GM18519 (cell line): ENCODE data around the gene LZTFL1.

Source experiments
- ATAC-seq: cut with Tn5 transposase; IDR thresholded peaks from one replicate; pipeline ENCODE4 v1.9.1; 2021; ENCODE audit warnings: mild to moderate bottlenecking, moderate library complexity; ENCODE audit not compliant: unreplicated experiment, low FRiP score

LZTFL1 gene

GRCh38 chr3:45817831-45818522 lies 23.9 kb downstream of the LZTFL1 start:
- ATAC-seq = no peak

GRCh38 chr3:45816544-45816943 lies 25.4 kb downstream of the LZTFL1 start:
- no peak for ATAC-seq

- no peak for ATAC-seq
These were observed 27.6 kb downstream of the LZTFL1 start for GRCh38 chr3:45814322-45814721.

GRCh38 chr3:45807681-45808540 lies 34.0 kb downstream of the LZTFL1 start:
- no peak for ATAC-seq

DNA sequence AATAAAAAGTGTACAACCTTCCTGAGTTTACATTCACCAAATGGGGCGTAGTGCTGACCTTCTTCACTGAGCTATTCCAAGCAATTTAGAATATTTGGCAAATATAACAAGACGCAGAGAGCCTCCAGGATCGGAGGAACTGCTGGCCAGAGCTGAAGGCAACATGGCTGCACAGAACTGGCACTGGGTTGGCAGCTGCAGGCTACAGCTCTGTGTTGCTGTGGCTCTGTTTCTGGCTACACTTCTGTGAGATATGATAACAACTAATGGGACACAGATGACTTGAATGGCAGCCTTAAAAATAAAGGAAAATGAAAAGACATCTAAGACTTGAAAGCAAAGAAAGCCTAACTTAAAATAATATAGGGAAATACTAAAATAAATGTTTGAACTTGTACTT lies 34.8 kb downstream of the LZTFL1 start:
- ATAC-seq = no peak

GRCh38 chr3:45806072-45806471 lies 35.8 kb downstream of the LZTFL1 start:
- no peak for ATAC-seq

- no peak for ATAC-seq
These were observed 38.5 kb downstream of the LZTFL1 start for GRCh38 chr3:45803252-45803935.

DNA sequence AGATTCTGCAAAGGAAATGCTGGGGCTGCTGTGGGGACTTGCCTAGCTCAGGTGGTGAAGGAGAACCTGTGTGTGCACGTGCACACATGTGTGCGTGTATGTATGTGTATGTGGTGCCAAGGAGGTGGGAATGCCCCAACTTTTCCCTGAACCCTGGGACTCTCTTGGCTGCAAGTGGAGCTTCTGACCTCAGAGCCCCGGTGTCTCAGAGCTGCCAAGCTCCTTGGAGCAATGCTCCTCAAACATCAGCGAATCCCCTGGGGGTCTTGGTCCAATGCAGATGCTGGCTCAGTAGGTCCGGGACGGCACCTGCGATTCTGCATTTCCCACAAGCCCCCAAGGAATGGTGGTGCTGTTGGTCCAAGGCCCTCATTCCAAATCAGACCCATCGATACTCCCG lies 39.8 kb downstream of the LZTFL1 start:
- ATAC-seq = no peak

DNA sequence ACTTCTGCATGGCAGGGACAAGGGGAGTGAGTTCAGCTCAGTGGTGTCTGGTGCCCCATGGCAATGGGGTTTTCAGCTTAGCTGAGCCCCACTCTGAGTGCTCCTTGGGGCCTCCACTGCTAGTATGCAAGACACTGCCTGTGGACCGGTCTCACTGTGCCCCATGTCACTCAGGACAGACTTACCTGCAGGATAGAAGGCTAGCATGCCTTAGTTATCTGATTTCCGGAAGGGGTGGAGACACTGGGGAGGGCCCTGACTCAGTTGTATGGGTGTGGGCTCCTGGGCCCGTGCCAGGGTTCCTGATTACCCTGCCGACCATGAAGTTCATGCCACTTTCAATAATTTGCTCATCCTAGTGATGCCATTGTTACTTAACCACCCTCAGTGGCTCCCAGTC lies 41.3 kb downstream of the LZTFL1 start:
- ATAC-seq = no peak

DNA sequence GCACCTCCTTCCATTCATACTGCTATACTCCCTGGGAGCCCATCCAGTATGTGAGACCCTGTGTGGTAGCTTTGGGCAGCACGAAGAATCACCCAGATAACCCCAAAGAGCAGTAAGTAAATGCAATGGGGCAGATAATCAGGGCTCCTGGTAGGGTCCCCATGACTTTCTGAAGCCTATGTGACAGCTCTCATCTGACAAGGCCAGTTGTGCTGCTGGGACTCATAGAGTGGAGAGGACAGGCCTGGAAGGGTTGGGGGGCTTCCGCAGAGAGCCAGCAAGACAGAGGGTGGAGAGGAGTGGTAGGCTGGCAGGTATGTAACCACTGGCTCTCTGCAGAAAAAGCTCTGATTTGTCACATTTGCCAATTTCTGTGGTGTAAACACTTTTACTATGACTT lies 42.3 kb downstream of the LZTFL1 start:
- ATAC-seq = no peak

GRCh38 chr3:45798034-45798433 lies 43.9 kb downstream of the LZTFL1 start:
- ATAC-seq = no peak

DNA sequence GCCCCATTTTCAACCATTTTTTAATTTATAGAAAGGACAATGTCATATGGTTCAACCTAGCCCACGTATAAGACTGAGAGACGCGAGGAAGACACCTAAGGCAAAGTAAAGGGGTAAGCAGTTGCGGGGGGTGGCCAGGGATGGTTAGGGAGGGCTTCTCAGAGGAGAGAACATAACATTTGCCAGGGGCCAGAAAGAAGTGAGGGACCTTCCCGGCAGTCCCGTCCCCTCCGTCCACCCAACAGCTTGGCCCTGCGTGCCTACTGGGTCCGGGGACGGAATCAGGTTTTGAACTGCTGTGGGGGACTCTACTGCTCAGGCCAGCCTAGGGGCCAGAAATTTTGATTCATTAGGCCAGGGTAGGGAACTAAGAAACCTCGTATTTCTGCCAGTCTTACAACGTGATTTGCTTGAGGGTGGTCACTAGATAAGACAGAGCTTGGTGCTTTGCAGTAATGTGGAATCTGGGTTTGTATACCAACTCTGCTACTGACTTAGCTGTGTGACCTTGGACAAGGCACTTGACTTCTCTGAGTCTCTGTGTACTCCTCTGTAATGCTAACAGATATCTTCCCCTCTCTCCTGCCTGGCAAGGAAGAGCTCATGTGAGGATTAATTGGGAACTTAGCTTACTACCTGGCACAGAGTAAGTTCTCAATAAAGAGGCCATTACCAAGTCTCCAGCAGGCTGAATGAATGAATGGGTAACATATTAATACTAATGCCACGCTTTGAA lies 44.8 kb downstream of the LZTFL1 start:
- ATAC-seq = no peak

- ATAC-seq = no peak
These were observed 45.8 kb downstream of the LZTFL1 start, which contains the start of gene SLC6A20 for GRCh38 chr3:45795882-45796765. SLC6A20 (minus strand) TSS chr3:45796536; CDS start chr3:45796419, 117 bp downstream.

GRCh38 chr3:45795509-45795881 lies 46.4 kb downstream of the LZTFL1 start:
- ATAC-seq = no peak

DNA sequence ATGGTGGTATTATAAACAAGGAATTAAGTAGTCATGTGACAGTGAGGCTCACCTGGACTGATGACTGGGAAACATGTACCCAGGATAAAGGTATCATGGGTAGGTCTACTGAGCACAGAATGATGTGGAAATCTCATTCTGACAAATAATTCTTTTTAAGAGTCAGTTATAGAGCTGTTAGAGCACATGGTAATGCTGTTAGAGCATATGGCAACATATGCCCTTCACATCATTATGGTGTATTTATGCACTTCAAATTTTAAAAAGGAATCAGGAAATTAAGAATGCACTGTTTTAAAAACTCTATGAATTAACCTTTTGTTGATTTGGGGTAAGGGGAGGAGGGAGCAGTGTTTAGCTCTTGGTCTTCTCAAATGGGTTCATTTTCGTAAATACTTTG lies 47.3 kb downstream of the LZTFL1 start:
- no peak for ATAC-seq

DNA sequence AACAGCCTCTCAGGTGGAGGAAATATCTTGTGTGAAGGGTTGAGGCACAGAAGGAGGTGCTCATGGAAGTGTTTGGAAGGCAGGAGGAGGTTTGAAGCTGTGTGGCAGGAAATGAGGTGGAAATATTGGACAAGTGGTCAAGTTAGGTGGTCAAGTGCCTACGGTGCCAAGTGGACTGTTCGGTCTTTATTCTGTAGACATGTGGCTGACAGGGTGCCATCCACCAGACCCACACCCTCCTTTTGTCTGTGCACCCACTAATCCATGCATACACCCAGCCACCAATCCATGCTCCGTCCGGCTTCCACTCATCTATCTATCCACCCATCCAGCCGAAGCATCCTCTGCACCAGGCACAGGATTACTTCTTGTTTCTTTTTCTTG lies 47.8 kb downstream of the LZTFL1 start:
- ATAC-seq = no peak

GRCh38 chr3:45793482-45794176 lies 48.3 kb downstream of the LZTFL1 start:
- ATAC-seq = no peak

DNA sequence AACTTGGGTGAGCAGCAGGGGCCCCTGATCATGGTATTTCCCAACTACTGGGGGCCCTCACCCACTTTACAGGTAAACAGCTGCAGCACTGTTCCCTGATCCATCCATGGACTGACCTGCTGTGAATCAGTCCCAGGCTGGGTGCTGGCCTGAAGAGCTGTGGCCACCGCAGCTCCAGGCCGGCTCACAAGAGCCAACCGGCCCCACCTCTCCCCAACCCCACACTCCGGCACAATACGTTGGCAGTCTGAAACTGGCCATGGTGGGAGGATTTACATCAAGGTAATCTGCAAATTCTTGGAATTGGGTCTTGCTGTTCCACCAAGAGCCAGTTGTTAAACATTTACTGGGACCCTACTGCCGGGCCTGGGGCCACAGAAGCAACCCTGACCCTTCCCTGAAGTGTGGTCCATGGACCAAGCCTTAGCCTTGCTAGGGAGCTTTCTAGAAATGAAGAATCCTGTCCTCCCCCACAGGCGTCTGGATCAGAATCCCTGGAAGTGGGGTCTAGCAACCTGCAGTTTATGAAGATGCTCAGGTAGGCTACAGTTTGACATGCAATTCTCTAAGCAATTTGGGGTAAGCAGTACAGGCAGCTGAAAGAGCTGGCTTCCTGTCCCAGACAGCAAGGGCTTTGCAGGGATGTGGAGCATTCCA lies 49.3 kb downstream of the LZTFL1 start:
- no peak for ATAC-seq

DNA sequence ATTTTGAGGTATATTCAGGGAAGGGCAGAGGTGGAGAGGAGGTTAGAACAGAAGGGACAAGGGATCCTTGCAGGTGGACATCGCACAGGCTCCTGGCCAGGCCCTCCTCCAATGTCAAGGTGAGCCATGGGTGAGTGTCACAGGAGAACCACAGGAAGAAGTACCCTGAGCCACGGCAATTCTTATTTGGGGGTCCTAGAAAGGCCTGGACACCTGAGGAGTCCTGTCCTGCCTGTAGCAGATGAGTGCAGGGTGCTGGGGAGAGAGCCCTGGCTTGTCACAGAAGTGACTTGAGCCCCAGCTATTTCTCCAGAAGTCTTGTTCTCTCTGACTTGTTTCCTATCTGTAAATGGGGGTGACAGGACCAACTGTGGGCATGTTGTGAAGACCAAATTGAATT lies 49.9 kb downstream of the LZTFL1 start:
- ATAC-seq = no peak
